ENCODE data around the gene ITPR1.

DNA sequence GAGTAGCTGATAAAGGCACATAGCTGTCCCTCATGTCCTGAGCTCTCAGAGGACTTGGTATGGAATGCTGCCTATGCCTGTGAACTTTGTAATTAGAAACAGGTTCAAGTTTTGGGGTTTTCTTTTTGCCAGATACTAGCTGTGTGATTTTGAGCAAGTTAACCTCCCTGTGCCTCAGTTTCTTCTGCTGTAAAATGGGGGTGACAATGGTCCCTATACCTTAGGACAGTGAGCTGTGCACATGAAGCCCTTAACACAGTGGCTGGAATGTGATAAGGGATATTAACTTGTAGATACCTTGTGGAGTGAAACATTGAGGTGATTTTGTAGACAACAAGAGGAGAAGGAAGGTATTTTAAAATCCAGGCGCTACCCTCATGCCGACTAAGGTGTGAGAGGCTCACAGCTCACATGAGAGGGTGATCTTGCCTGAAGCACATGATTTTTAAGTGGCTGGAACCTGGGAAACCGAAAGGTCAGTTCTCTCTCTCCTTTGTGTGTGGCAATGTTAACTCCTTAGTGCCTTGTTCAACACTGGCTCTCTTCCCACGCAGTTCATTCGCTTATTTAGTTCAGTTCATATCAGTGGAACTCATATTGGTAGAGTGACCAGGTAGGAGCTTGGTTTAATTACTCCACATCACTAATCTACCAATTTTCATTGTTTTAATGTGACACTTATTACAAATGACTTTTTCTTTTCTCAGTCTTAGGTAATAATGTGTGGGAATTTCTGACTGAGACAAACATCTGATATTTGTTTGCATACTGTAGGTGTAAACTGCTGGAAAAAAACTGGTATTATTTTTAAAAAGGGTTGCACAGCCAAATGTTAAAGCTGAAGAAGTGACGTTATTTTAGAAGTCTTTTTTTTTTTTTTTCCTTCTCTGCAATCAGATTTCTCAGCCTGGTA is 236.2 kb downstream of the ITPR1 start:
- TF ChIP-seq, protein P1, sequence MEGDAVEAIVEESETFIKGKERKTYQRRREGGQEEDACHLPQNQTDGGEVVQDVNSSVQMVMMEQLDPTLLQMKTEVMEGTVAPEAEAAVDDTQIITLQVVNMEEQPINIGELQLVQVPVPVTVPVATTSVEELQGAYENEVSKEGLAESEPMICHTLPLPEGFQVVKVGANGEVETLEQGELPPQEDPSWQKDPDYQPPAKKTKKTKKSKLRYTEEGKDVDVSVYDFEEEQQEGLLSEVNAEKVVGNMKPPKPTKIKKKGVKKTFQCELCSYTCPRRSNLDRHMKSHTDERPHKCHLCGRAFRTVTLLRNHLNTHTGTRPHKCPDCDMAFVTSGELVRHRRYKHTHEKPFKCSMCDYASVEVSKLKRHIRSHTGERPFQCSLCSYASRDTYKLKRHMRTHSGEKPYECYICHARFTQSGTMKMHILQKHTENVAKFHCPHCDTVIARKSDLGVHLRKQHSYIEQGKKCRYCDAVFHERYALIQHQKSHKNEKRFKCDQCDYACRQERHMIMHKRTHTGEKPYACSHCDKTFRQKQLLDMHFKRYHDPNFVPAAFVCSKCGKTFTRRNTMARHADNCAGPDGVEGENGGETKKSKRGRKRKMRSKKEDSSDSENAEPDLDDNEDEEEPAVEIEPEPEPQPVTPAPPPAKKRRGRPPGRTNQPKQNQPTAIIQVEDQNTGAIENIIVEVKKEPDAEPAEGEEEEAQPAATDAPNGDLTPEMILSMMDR (IDR thresholded peaks at IDR 0.05; ENCODE audit: low read depth, low read length) = no peak
- TF ChIP-seq, protein P2, sequence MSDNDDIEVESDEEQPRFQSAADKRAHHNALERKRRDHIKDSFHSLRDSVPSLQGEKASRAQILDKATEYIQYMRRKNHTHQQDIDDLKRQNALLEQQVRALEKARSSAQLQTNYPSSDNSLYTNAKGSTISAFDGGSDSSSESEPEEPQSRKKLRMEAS (IDR thresholded peaks at IDR 0.05; ENCODE audit: low read depth, low read length) = no peak
- no peak for TF ChIP-seq POLR2A (IDR thresholded peaks at IDR 0.05; ENCODE audit: extremely low read depth, insufficient read length)

Measured in NB4 (cell line).